Raji (cell line): ENCODE measurements around the gene KIFBP.
A peak's percentile ranks its signal among the peaks of the same experiment; 100 is the strongest.

Experiments used
- POLR2A ChIP-seq: IDR thresholded peaks from 2 replicates; pipeline ENCODE4 v1.6.1; 2011; ENCODE audit warnings: low read depth, low read length, control low read depth; ENCODE audit not compliant: insufficient read depth

KIFBP gene

GRCh38 chr10:68988530-68989316 lies at the start of gene KIFBP:
Gene KIFBP, plus strand, starts transcription at chr10:68988803. Its CDS starts 30 bp downstream, at chr10:68988833.
- peak; percentile 67 for TF ChIP-seq POLR2A

GRCh38 chr10:68938884-68939283 lies 49.7 kb upstream of the KIFBP start:
- TF ChIP-seq POLR2A: no peak

- TF ChIP-seq POLR2A: no peak
Observed at GRCh38 chr10:68950598-68950997, 38.0 kb upstream of the KIFBP start.

GRCh38 chr10:68954904-68955303 lies 33.7 kb upstream of the KIFBP start:
- TF ChIP-seq POLR2A: no peak

GRCh38 chr10:68955355-68955831 lies 33.2 kb upstream of the KIFBP start:
- TF ChIP-seq POLR2A: no peak

- TF ChIP-seq POLR2A: peak; percentile 94
Observed at GRCh38 chr10:68955832-68956532, 32.6 kb upstream of the KIFBP start, which contains the start of gene DDX21. Gene DDX21, plus strand, starts transcription at chr10:68956170. Its CDS starts 56 bp downstream, at chr10:68956226.

GRCh38 chr10:68957284-68957615 lies 31.4 kb upstream of the KIFBP start:
- TF ChIP-seq POLR2A: no peak

GRCh38 chr10:68957654-68958053 lies 30.9 kb upstream of the KIFBP start:
- no peak for TF ChIP-seq POLR2A

GRCh38 chr10:68959695-68960527 lies 28.7 kb upstream of the KIFBP start:
- TF ChIP-seq POLR2A: no peak

GRCh38 chr10:68963151-68963550 lies 25.5 kb upstream of the KIFBP start:
- TF ChIP-seq POLR2A: no peak

GRCh38 chr10:68973975-68974374 lies 14.6 kb upstream of the KIFBP start:
- TF ChIP-seq POLR2A: no peak

GRCh38 chr10:68981074-68981473 lies 7.5 kb upstream of the KIFBP start:
- no peak for TF ChIP-seq POLR2A

- TF ChIP-seq POLR2A: no peak
Observed at GRCh38 chr10:68982389-68982788, 6.2 kb upstream of the KIFBP start.

- no peak for TF ChIP-seq POLR2A
Observed at GRCh38 chr10:68987611-68988010, 992 bp upstream of the KIFBP start.

- no peak for TF ChIP-seq POLR2A
Observed at GRCh38 chr10:68989317-68989990, 851 bp downstream of the KIFBP start.
